HFF-Myc (cell line): Measurements from ENCODE around the gene LPAR3.
"Not testable (repeated sequence)": the region's sequence is repeated elsewhere in the genome, so short reads cannot be mapped to it uniquely, and the experiment has no call there.

ENCODE experiments used
- DNase-seq: peaks from one replicate; pipeline ENCODE4 v3.0.0-alpha.2; 2011; ENCODE audit warnings: low read depth; ENCODE audit errors: extremely low read depth
- H3K4me3 ChIP-seq: replicated peaks from 2 replicates; pipeline ENCODE4 v1.5.1; 2011; ENCODE audit warnings: low read depth, mild to moderate bottlenecking, control low read depth, low read length
- TF ChIP-seq, protein P1 (sequence below): IDR thresholded peaks from 2 replicates; pipeline ENCODE4 v1.5.1; 2012; ENCODE audit warnings: mild to moderate bottlenecking, low read depth, low read length, control low read depth; ENCODE audit errors: missing control alignments

LPAR3 gene

DNA sequence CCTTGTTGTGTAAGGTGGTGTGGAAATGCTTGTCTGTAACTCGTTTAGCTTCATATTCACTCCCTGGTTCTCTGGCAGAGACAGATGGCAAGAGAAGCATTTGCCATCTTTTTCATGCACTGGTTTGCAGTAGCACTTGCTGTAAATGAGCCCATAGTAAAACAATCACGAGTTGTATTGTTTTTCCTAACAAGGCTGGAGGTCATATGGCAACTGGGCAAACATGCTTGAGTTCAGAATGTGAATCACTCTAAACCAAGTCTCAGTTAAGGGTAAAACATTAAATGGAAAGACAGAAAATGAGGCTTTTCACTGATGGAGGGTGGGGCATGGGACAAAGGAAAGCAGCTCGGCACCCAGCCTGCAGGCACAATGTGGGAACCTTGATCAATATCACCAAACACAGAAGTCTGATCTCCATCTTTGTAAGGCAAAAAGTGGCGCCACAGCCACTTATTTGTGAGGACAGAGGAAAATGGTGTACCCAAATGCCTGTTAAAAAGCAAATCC is 26.5 kb upstream of the LPAR3 start:
- no peak for DNase-seq
- TF ChIP-seq, protein P1, sequence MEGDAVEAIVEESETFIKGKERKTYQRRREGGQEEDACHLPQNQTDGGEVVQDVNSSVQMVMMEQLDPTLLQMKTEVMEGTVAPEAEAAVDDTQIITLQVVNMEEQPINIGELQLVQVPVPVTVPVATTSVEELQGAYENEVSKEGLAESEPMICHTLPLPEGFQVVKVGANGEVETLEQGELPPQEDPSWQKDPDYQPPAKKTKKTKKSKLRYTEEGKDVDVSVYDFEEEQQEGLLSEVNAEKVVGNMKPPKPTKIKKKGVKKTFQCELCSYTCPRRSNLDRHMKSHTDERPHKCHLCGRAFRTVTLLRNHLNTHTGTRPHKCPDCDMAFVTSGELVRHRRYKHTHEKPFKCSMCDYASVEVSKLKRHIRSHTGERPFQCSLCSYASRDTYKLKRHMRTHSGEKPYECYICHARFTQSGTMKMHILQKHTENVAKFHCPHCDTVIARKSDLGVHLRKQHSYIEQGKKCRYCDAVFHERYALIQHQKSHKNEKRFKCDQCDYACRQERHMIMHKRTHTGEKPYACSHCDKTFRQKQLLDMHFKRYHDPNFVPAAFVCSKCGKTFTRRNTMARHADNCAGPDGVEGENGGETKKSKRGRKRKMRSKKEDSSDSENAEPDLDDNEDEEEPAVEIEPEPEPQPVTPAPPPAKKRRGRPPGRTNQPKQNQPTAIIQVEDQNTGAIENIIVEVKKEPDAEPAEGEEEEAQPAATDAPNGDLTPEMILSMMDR, result no peak
- no peak overlapping the region for H3K4me3 ChIP-seq

DNA sequence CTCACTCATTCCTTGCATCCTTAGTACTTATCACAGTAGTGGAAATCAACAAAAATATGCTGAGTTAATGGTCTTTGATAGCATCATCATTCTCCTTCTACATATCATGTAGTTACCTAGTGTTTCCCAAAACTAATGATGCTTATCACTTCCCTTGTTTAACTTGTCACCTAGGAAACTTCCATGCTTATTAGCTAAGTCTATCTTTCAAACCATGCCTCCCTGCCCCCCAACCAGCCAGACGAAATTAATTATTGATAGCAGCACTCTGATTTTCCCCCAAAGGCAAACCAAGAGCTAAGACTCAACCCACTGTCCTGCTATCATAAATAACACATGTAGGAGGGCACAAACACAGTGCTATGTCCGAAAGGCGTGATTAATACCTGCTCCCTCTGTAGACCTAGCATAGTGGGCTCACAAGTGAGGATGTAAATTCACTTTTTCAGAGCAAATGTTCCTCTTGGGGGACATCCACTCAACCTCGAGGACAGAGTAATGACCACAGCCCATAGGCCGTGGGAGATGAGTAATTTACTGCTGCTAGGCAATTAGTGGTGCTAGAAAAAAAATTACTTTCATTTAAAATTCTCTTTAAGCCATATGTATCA is 25.8 kb upstream of the LPAR3 start:
- DNase-seq, result no peak
- TF ChIP-seq, protein P1, result no peak

DNA sequence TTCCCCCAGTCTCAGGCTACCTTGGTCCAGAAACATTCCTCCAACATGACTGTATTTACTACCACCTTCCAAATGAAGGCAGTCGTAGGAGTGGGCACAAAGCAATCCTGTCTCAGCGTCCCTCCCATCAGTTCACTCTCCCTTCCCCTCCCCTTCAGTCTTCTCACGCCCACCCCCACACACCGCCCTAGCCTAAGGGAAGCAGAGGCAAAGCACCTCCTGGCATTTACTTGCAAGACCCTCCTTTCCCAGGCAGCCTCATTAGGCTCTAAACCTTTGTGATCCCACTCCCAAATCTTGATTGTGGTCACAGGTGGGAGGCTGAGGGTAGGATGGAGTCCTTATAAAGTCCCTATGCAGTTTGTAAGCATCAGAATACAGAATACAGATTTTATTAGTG is 23.9 kb upstream of the LPAR3 start:
- TF ChIP-seq, protein P1, result no peak
- no peak for DNase-seq
- no peak overlapping the region for H3K4me3 ChIP-seq

More for the DNA sequence above, 25.8 kb upstream of the LPAR3 start:
- no peak overlapping the region for H3K4me3 ChIP-seq

DNA sequence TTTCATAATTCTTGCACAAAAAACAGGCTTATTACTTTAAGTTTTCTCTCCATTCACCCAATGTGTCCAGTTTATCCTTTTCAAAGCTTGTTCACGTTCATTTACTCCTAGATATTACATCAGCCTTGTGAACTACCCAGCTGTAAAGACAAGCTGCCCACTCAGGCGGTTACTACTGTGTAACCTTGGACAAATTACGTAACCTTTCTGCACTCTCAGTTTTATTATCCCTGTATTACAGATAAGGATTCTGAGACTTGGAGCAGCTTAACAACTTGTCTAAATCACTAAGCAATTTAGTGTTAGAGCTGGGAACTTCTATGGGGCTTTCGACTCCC is 20.5 kb upstream of the LPAR3 start:
- no peak for DNase-seq
- TF ChIP-seq, protein P1, result no peak
- no peak overlapping the region for H3K4me3 ChIP-seq

DNA sequence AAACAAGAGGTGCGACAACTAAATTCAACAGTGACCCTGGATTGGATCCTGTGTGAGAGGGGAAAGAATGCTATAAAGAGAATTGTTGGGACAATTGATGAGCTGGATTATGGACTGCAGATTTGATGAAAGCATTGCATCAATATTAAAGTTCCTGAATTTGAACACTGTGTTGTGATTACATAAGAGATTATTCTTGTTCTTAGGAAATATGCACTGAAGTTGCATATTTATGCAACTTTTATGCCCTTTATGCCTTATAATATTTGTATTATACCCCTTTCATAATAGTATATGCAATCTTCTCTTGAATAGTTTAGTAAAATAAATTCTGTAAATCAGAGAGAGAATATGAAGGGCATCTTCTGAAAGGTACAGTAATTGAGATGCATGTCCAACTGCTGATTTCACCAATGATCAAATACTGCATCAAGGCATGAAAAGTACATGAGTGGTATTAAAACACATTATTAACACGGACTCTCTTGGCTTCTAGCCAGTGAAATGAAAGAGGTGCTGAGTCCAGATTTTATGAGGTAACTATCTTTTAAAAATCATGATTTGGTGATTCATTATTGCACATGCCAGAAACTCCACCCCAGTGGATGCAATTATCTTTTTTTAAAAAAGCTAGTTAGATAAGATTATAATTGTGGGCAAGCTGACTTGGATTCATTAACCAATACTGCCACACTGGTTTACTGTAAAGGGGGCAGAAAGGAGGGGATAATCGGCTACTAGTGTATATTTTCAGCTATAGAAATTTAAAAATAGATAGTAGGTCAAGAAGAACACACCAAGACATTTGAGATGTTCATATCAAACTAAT is 19.9 kb upstream of the LPAR3 start:
- H3K4me3 ChIP-seq, result no peak overlapping the region
- DNase-seq, result no peak
- TF ChIP-seq, protein P1, result no peak

DNA sequence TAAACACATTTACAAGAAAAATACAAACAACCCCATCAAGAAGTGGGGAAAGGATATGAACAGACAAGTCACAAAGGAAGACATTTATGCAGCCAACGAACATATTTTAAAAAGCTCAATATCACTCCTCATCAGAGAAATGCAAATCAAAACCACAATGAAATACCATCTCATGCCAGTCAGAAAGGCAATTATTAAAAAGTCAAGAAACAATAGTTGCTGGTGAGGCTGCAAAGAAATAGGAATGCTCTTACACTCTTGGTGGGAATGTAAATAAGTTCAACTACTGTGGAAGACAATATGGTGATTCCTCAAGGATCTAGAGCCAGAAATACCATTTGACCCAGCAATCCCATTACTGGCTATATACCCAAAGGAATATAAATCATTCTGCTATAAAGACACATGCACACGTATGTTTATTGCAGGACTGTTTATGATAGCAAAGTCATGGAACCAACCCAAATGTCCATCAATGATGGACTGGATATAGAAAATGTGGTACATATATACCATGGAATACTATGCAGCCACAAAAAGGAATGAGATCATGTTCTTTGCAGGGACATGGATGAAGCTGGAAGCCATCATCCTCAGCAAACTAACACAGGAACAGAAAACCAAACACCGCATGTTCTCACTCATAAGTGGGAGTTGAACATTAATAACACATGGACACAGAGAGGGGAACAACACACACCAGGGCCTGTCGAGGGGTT is 15.9 kb upstream of the LPAR3 start:
- DNase-seq, H3K4me3 ChIP-seq: not testable (repeated sequence)
